Calu3 (cell line): Measurements from ENCODE around the gene ARHGEF40. TPM values are rescaled to one million over a fixed set of nuclear protein-coding genes. Genes with fewer than 3 reads are reported as not detected.

ENCODE experiments used
- BruUV-seq: library from RNA; stranded (reverse); fragments of 400-500 nt; replicated peaks from 2 replicates; lab custom pipeline; 2021; lab: Mats Ljungman, UMichigan
- CTCF ChIA-PET: fragments of 300-600 bp; sonication (Branson Sonifier 250); formaldehyde crosslinking; loops from one replicate; lab custom pipeline; 2022; ENCODE audit warnings: antibody characterized with exemption; lab: Charles Lee
- DNase-seq: peaks from one replicate; pipeline ENCODE4 v3.0.0; 2022
- H3K27ac Mint-ChIP-seq: one replicate; pipeline ENCODE4 v1.8.0; 2022; ENCODE audit warnings: mixed read lengths; ENCODE audit not compliant: unreplicated experiment
- H3K27me3 Mint-ChIP-seq: one replicate; pipeline ENCODE4 v1.8.0; 2022; ENCODE audit warnings: mixed read lengths; ENCODE audit not compliant: unreplicated experiment
- H3K36me3 Mint-ChIP-seq: one replicate; pipeline ENCODE4 v1.8.0; 2022; ENCODE audit warnings: mild to moderate bottlenecking, moderate library complexity, mixed read lengths; ENCODE audit not compliant: insufficient read depth, unreplicated experiment
- H3K4me1 Mint-ChIP-seq: one replicate; pipeline ENCODE4 v1.8.0; 2022; ENCODE audit warnings: mild to moderate bottlenecking, low read depth, mixed read lengths; ENCODE audit not compliant: unreplicated experiment
- H3K4me3 Mint-ChIP-seq: one replicate; pipeline ENCODE4 v1.8.0; 2022; ENCODE audit warnings: mild to moderate bottlenecking, low read depth, moderate library complexity, mixed read lengths; ENCODE audit not compliant: unreplicated experiment
- H3K9me3 Mint-ChIP-seq: one replicate; pipeline ENCODE4 v1.8.0; 2022; ENCODE audit warnings: low read depth, mixed read lengths; ENCODE audit not compliant: unreplicated experiment
- CTCF ChIP-seq: fragments of 200-600 bp; IDR thresholded peaks from one replicate; pipeline ENCODE4 v1.8.0; 2022; ENCODE audit warnings: antibody characterized with exemption; ENCODE audit not compliant: unreplicated experiment
- intact Hi-C: fragments of 100-400 bp; cut with micrococcal nuclease; formaldehyde crosslinking; loops from one replicate; pipeline ENCODE4 v1.10.0; 2022; ENCODE audit not compliant: unreplicated experiment
- total RNA-seq: library from RNA; stranded (reverse); gene quantifications from 2 replicates; pipeline ENCODE4 v1.2.3, GENCODE V29; 2022

The ARHGEF40 gene
- total RNA-seq, 1 experiment from 2014 or later = 16.8 TPM

DNA sequence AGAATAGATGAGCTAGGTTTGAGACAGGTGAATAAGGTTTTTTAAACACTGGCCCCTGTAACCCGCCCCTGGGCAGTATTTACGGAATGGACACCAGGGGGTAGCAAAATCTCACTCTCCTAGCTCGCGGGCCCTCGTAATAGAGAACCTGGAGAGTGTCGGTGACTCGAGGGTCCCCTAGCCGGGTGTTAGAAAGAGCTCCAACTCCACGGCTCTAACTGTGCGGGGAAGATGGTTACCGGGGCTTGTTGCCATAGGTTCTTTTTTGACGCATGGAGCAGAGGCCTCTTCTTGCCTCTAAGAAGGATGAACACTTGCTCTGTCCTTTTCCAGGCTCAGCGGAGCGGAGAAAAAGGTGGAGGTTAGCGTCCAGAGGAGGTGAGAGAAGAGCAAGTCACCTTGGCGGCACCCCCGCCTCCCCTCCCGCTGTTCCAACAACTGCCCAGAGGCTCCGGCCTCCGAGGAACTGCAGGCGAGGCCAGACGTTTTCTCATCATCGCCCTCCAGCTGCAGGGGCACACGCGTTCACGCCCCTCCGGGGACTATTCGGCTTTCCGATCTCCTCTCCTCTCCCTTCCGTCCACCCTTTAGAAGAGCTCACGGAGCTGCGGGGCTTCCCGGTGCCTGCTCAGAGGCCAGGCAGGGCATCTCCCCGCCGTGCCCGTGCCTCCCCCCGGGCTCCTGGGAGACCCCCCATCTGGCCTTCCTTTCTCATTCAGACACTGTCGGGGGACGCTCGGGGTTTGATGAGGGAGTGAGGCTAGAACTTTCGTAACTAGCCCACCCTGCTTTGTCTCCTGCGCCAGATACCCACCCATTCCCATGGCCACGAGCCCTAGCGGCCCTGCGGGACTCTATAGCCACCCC is 1.4 kb upstream of the ARHGEF40 start:
- DNase-seq = peak; percentile 60
- peak; percentile 48 for TF ChIP-seq CTCF
- intact Hi-C loops = loop anchor here (1.0 to 2.0 kb wide), 2 partner anchors 24 to 39 kb away; no protein-coding TSS in a partner anchor
- Mint-ChIP-seq H3K36me3 (peaks cover 26% of the 10 kb centered on the region), H3K4me3 (peak overlapping the region; percentile 97), H3K27me3 (peaks cover 52% of the 10 kb centered on the region), H3K9me3 (no peaks in the 10 kb centered on the region), H3K4me1 (peaks cover 8% of the 10 kb centered on the region), H3K27ac (no peak overlapping the region)
- BruUV-seq = no TSS peak
- CTCF ChIA-PET = interaction anchor here (0.7 to 1.6 kb wide), 8 partner anchors 13 to 153 kb away, joined by 3 to 40 read pairs (median 4); no protein-coding TSS in a partner anchor

GRCh38 chr14:21069388-21070082 is 569 bp upstream of the ARHGEF40 start:
- CTCF ChIA-PET = interaction anchor here (1.3 to 2.7 kb wide), 7 partner anchors 20 to 55 kb away, joined by 4 to 40 read pairs (median 6); no protein-coding TSS in a partner anchor
- H3K27me3 Mint-ChIP-seq = peaks cover 52% of the 10 kb centered on the region
- peaks cover 8% of the 10 kb centered on the region for H3K4me1 Mint-ChIP-seq
- no TSS peak for BruUV-seq
- H3K36me3 Mint-ChIP-seq = peaks cover 26% of the 10 kb centered on the region
- H3K27ac Mint-ChIP-seq = no peak overlapping the region
- DNase-seq = no peak
- intact Hi-C loops = loop anchor here (2.0 kb wide), 1 partner anchor 23 kb away; no protein-coding TSS in a partner anchor
- no peak for TF ChIP-seq CTCF
- H3K9me3 Mint-ChIP-seq = no peaks in the 10 kb centered on the region
- H3K4me3 Mint-ChIP-seq = peak overlapping the region; percentile 97

DNA sequence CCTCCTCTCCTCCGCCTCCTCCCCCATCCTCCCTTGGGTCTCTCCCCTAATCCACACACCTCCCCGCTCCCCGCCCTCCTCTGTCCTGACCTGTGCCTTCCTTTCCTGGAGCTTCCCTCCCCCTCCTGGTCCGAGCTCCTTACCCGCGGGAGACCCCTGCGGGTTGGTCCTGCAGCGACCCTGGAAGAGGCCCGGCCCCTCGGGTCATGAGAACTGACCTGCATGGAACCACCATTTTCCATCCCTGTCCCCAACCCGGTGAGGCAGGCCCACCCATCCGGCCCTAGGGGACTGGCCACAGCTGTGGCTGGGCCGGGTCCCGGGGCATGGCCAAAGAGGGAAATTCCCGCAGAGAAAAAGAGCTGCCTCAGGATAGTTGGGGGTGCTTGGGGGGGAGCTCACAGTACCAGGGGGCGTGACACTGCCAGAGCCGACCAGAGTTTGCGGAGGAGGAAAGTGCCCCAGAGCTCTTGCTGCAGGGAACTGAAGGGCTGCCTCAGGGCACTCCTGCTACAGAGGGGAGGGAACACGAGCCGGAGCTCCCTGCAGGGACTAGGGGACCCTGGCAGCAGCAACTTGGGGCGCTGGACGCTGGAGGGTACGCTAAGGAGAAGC is 613 bp downstream of the ARHGEF40 start:
- TSS peak; percentile 54 for BruUV-seq
- Mint-ChIP-seq H3K27me3 (peaks cover 41% of the 10 kb centered on the region), H3K36me3 (peaks cover 26% of the 10 kb centered on the region), H3K4me1 (peaks cover 8% of the 10 kb centered on the region), H3K4me3 (peak overlapping the region; percentile 97), H3K27ac (no peak overlapping the region), H3K9me3 (no peaks in the 10 kb centered on the region)
- CTCF ChIA-PET = interaction anchor here (0.6 to 2.7 kb wide), 11 partner anchors 19 to 72 kb away, joined by 3 to 36 read pairs (median 4); partner anchors contain the start of genes NDRG2 and SLC39A2
- TF ChIP-seq CTCF = no peak
- peak; percentile 37 for DNase-seq
- intact Hi-C loops = no loop called here
